LNCaP clone FGC (cell line): ENCODE data around the gene FUT2.
A peak's percentile ranks its signal among the peaks of the same experiment; 100 is the strongest.

ENCODE experiments used
- DNase-seq: peaks from one replicate; pipeline ENCODE4 v3.0.0-alpha.2; 2011; ENCODE audit warnings: low read depth
- H3K4me3 ChIP-seq: 2 replicates; pipeline ENCODE4 v1.5.1; 2011; ENCODE audit warnings: mild to moderate bottlenecking, low read depth, low read length, control low read depth
- TF ChIP-seq, protein P1 (sequence below): IDR thresholded peaks from 2 replicates; pipeline ENCODE4 v1.5.1; 2012; ENCODE audit warnings: mild to moderate bottlenecking; ENCODE audit not compliant: control insufficient read depth, insufficient read depth; ENCODE audit errors: extremely low read depth

FUT2 gene

DNA sequence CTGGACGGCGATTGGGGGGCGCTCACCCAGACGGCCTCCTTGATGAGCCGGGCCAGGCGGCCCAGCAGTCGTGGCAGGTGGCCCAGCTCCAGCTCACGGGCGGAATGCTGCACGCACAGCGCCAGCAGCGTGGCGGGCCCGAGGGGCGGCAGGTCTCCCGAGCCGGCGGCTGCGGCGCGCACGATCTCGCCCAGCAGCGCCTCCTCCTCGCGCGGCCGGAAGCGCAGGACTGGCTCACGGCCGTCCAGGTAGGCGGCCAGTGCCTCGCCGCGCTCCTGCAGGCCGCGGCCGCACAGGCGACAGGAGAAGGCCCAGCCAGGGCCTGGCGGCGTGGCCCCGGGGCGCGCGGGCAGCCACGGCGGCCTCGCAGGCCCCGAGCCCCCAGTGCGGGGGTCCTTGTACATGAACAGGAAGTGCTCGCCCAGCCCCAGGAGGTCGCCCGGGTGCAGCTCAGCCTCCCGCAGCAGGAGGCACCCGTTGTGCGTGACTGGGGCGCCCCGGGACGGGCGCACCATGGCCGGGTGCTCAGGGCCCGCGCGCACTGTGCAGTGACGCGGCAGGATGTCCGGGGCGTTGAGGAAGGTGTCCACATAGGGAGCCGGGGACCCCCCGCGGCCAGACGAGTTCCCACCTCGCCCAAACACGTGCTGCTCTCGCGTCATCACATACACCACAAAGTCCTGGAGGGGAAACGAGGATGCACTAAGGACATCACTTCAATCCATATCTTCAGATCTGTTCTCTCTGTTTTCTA is 33.3 kb downstream of the FUT2 start:
- no peak overlapping the region for H3K4me3 ChIP-seq
- TF ChIP-seq, protein P1, sequence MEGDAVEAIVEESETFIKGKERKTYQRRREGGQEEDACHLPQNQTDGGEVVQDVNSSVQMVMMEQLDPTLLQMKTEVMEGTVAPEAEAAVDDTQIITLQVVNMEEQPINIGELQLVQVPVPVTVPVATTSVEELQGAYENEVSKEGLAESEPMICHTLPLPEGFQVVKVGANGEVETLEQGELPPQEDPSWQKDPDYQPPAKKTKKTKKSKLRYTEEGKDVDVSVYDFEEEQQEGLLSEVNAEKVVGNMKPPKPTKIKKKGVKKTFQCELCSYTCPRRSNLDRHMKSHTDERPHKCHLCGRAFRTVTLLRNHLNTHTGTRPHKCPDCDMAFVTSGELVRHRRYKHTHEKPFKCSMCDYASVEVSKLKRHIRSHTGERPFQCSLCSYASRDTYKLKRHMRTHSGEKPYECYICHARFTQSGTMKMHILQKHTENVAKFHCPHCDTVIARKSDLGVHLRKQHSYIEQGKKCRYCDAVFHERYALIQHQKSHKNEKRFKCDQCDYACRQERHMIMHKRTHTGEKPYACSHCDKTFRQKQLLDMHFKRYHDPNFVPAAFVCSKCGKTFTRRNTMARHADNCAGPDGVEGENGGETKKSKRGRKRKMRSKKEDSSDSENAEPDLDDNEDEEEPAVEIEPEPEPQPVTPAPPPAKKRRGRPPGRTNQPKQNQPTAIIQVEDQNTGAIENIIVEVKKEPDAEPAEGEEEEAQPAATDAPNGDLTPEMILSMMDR: no peak
- DNase-seq: no peak

DNA sequence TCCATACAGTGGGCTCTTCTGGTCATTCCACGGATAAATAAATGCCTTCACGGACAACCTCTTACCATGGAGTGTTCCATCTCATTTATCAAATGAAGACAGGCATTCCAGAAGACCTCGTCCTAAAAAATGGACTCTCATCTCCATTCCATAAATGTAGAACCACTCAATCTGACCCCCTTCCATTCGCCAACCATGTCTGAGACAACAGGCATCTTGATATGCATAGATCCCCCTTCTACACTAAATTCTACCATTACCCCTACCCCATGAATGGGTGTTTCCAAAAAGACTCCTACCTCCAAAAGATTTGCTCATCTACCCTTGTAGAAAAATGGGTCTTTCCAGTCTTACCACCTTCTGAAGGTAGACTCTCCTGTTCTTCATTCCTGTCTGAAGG is 35.7 kb downstream of the FUT2 start:
- TF ChIP-seq, protein P1: no peak
- no peak overlapping the region for H3K4me3 ChIP-seq
- no peak for DNase-seq

DNA sequence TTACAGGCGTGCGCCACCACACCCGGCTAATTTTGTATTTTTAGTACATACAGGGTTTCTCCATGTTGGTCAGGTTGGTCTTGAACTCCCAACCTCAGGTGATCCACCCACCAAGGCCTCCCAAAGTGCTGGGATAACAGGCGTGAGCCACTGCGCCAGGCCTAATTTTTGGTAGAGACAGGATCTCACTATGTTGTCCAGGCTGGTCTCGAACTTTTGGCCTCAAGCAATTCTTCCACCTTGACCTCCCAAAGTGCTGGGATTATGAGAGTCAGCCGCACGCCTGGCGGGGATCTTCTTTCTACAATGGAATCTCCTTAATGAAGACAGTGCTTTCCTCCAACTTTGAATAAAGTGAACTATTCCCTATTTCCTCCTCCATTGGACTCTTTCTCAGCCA is 38.9 kb downstream of the FUT2 start:
- TF ChIP-seq, protein P1: no peak
- H3K4me3 ChIP-seq: no peak overlapping the region

DNA sequence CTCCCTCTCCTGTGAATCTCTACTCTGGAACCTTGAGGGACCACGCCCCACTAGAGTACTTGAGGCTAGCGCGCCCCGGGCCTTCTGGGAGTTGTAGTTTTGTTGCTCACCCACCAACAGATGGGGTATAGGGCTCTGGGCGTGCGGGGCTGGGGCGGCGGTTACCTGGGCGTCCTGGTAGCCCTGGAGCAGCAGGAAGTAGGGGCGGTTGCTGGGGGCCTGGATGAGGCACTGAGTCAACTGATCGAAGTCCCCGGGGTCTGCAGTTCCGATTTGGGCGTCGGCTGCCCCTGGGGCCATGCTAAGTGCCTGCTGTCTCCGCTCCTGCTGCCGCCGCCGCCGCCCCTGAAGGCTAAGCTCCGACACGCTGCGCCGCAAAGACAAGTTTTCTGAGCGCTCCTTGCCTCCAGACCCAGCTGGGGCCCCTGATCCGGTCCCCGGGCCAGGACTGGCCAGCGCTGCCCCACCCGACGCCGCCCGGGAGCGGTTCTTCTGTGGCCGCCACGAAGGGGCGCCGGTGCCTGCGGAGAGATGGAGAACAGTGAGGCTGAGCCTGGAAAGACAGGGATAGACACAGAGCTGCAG is 39.4 kb downstream of the FUT2 start:
- no peak overlapping the region for H3K4me3 ChIP-seq
- TF ChIP-seq, protein P1: no peak
- no peak for DNase-seq

More for the DNA sequence above, 38.9 kb downstream of the FUT2 start:
- no peak for DNase-seq

DNA sequence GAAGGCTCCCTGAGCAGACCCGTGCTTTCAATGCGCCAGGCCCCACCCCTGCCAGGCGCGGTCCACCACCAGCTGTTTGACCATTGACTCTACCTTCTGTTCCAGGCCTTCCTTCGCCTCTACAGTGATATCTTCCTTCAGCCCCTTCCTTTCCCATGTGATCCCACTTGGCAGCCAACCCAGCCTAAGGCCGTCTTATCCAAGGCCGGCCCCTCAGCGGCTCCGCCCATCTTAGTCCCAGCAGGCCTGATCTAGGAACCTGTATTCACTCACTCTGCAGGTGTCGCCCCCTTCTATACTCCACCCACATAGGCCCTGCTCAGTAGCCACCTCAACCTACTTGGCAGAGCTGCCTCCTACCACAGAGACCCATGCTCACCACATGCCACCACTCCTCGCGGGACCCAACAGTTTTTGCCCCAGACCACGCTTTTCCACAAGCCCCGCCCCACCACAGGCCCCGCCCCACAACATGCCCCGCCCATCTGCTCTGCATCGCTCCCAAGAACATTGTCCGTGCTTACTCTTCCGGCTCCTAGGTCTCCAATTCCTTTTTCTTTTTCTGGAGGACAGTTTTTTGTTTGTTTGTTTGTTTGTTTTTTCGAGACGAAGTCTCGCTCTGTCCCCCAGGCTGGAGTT is 41.7 kb downstream of the FUT2 start:
- no peak overlapping the region for H3K4me3 ChIP-seq
- no peak for DNase-seq
- TF ChIP-seq, protein P1: no peak

DNA sequence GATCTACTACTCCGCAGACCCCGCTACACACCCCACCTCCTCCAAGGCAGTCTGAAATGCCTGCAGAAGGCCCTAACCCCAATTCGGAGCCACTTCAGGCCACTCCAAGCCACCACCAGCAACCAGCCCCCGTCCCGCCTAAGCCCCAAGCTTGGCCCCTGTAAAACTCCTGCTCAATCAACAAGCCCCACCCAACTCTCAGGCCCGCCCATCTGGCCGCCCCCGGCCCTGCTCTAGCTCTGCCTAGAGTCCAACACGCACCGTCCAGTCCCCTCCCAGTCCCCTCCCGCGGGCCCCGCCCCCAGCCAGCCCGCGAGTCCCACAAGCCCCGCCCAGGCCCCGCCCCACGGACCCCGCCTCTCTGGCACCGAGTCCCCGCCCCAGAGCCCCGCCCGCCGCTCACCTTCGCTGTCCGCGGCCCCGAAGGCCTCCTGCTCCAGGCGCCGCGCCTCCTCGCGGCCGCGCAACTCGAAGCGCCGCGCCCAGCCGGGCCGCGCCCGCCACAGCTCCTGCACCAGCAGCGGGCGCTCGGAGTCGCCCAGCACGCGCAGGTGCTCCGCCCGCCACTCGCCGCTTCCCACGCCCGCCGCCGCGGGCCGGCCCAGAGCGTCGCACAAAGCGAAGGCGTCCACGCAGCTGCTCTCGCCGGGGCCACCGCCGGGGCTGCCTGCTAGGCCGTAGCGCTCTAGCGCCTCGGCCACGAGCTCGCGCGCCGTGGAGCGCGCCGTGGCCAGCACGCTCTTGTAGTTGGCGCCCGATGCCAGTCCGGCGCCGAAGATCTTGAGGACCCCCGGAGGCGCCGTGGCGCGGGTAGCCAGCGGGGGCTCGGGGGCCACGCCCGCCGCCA is 43.0 kb downstream of the FUT2 start:
- peak; percentile 38 for DNase-seq
- peak overlapping the region; percentile 36 for H3K4me3 ChIP-seq
- TF ChIP-seq, protein P1: peak; percentile 61
